PC-3 (cell line): ENCODE data around the gene WDFY4. TPM values are rescaled to one million over a fixed set of nuclear protein-coding genes. Genes with fewer than 3 reads are reported as not detected.

ENCODE experiments used
- ATAC-seq: fragments of 200-7000 bp; cut with Tn5 transposase; 2 replicates; pipeline ENCODE4 v1.9.1; 2020; ENCODE audit warnings: mild to moderate bottlenecking, moderate library complexity
- BruUV-seq: library from RNA; stranded (reverse); fragments of 400-500 nt; replicated peaks from 2 replicates; lab custom pipeline; 2021; lab: Mats Ljungman, UMichigan
- CTCF ChIA-PET: fragments of 300-600 bp; sonication (Branson Sonifier 250); formaldehyde crosslinking; loops from one replicate; lab custom pipeline; 2022; ENCODE audit warnings: antibody characterized with exemption; lab: Charles Lee
- POLR2A ChIA-PET: fragments of 300-600 bp; sonication (Branson Sonifier 250); formaldehyde crosslinking; loops from one replicate; lab custom pipeline; 2022; ENCODE audit warnings: antibody characterized with exemption; ENCODE audit not compliant: unreplicated experiment; lab: Charles Lee
- DNase-seq: peaks from one replicate; pipeline ENCODE4 v3.0.0-alpha.2; 2015
- H2AFZ ChIP-seq: fragments of 300-600 bp; sonication (generic); 2 replicates; pipeline ENCODE4 v1.6.0; 2016; ENCODE audit warnings: antibody characterized with exemption, low read length
- H3F3A ChIP-seq: fragments of 300-600 bp; sonication (generic); one replicate; pipeline ENCODE4 v1.6.0; 2017; ENCODE audit warnings: antibody characterized with exemption, low read length, control low read depth, mild to moderate bottlenecking; ENCODE audit not compliant: unreplicated experiment
- H3K27ac ChIP-seq: fragments of 300-600 bp; sonication (generic); 2 replicates; pipeline ENCODE4 v1.5.1; 2016; ENCODE audit warnings: mild to moderate bottlenecking, low read length
- H3K27me3 ChIP-seq: fragments of 300-600 bp; sonication (generic); 2 replicates; pipeline ENCODE4 v1.6.1; 2016; ENCODE audit warnings: low read length, mixed read lengths
- H3K36me3 ChIP-seq: fragments of 300-600 bp; sonication (generic); 2 replicates; pipeline ENCODE4 v1.6.1; 2016; ENCODE audit warnings: low read depth, mixed run types, low read length, mixed read lengths
- H3K4me1 ChIP-seq: fragments of 300-600 bp; sonication (generic); 2 replicates; pipeline ENCODE4 v1.5.1; 2016; ENCODE audit warnings: low read length; ENCODE audit not compliant: insufficient read depth
- H3K4me2 ChIP-seq: fragments of 300-600 bp; sonication (generic); 2 replicates; pipeline ENCODE4 v1.6.0; 2016; ENCODE audit warnings: low read length
- H3K4me3 ChIP-seq: fragments of 300-600 bp; sonication (generic); 2 replicates; pipeline ENCODE4 v1.5.1; 2016; ENCODE audit warnings: mild to moderate bottlenecking, low read length, mixed read lengths
- H3K79me2 ChIP-seq: fragments of 300-600 bp; sonication (generic); 2 replicates; pipeline ENCODE4 v1.6.1; 2017; ENCODE audit warnings: low read length, mixed read lengths
- H3K9ac ChIP-seq: fragments of 300-600 bp; sonication (generic); 2 replicates; pipeline ENCODE4 v1.6.0; 2016; ENCODE audit warnings: mild to moderate bottlenecking, low read length
- H3K9me2 ChIP-seq: fragments of 300-600 bp; sonication (generic); replicated peaks from 2 replicates; pipeline ENCODE4 v1.6.1; 2016; ENCODE audit warnings: mixed run types, low read length, mixed read lengths
- H3K9me3 ChIP-seq: fragments of 300-600 bp; sonication (generic); 2 replicates; pipeline ENCODE4 v1.6.1; 2016; ENCODE audit warnings: low read length, mixed read lengths
- H4K20me1 ChIP-seq: fragments of 300-600 bp; sonication (generic); 2 replicates; pipeline ENCODE4 v1.6.1; 2016; ENCODE audit warnings: low read length, mixed read lengths
- EZH2 ChIP-seq: fragments of 300-600 bp; sonication (generic); IDR thresholded peaks from one replicate; pipeline ENCODE4 v1.6.1; 2017; ENCODE audit warnings: antibody characterized with exemption, mild to moderate bottlenecking, low read length; ENCODE audit not compliant: unreplicated experiment
- EZH2phosphoT487 ChIP-seq: fragments of 300-600 bp; sonication (generic); IDR thresholded peaks from 2 replicates; pipeline ENCODE4 v1.6.1; 2018; ENCODE audit warnings: mild to moderate bottlenecking, antibody characterized with exemption, low read length, borderline replicate concordance
- intact Hi-C: fragments of 100-400 bp; cut with micrococcal nuclease; formaldehyde crosslinking; loops from 2 replicates; pipeline ENCODE4 v1.9.0; 2023
- total RNA-seq: library from RNA; depleted of rRNA; stranded (reverse); fragments of >200 nt; gene quantifications from 2 replicates; pipeline ENCODE4 v1.2.3, GENCODE V29; 2014
- TF ChIP-seq, protein P1 (sequence below): fragments of 300-600 bp; sonication (generic); conservative IDR thresholded peaks from 2 replicates; pipeline ENCODE4 v1.5.1; 2017; ENCODE audit warnings: antibody characterized with exemption, low read depth, mild to moderate bottlenecking, low read length

Gene WDFY4
- total RNA-seq, 1 experiment from 2014 or later, result not detected

DNA sequence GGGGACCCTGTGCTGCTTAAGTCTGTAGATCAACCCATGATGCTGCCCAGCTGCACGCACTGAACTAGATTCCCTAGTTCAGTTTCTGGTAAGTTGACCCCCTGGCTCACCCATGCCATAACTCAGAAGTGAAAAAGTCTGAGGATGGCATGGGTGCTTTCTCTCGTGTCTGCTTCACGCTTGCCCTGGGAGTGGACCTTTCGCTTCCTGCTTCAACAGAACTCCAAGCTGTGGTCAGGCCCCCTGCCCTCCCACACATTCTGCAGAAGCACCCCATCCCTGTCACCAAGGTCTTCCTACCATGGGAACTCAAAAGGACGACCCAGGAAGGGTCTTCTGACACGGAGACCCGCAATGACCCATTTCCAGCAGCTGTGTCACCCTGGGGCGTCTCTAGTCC is 215.1 kb downstream of the WDFY4 start:
- no peak overlapping the region for H3K4me3 ChIP-seq
- no peak overlapping the region for H3K9ac ChIP-seq
- ATAC-seq (no peak), DNase-seq (no peak)
- no peaks in the 10 kb centered on the region for H3K4me1 ChIP-seq
- no TSS peak for BruUV-seq
- H3K27me3 ChIP-seq, result peaks cover 36% of the 10 kb centered on the region; the same call in 1 of the 2 replicates
- H3K79me2 ChIP-seq, result no peaks in the 10 kb centered on the region
- no peak overlapping the region for H2AFZ ChIP-seq
- H3K9me2 ChIP-seq, result no peaks in the 10 kb centered on the region
- intact Hi-C loops, result no loop called here
- TF ChIP-seq EZH2, result no peak
- TF ChIP-seq, protein P1, sequence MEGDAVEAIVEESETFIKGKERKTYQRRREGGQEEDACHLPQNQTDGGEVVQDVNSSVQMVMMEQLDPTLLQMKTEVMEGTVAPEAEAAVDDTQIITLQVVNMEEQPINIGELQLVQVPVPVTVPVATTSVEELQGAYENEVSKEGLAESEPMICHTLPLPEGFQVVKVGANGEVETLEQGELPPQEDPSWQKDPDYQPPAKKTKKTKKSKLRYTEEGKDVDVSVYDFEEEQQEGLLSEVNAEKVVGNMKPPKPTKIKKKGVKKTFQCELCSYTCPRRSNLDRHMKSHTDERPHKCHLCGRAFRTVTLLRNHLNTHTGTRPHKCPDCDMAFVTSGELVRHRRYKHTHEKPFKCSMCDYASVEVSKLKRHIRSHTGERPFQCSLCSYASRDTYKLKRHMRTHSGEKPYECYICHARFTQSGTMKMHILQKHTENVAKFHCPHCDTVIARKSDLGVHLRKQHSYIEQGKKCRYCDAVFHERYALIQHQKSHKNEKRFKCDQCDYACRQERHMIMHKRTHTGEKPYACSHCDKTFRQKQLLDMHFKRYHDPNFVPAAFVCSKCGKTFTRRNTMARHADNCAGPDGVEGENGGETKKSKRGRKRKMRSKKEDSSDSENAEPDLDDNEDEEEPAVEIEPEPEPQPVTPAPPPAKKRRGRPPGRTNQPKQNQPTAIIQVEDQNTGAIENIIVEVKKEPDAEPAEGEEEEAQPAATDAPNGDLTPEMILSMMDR, result no peak
- no peak for TF ChIP-seq EZH2phosphoT487
- no peaks in the 10 kb centered on the region for H3F3A ChIP-seq
- no peaks in the 10 kb centered on the region for H3K36me3 ChIP-seq
- no peak overlapping the region for H3K27ac ChIP-seq
- no peaks in the 10 kb centered on the region for H4K20me1 ChIP-seq
- POLR2A ChIA-PET, result interaction anchor here (0.6 kb wide), 1 partner anchor 362 kb away, joined by 4 read pairs; no protein-coding TSS in a partner anchor
- H3K9me3 ChIP-seq, result no peaks in the 10 kb centered on the region
- CTCF ChIA-PET, result no interaction called here
- H3K4me2 ChIP-seq, result no peak overlapping the region

DNA sequence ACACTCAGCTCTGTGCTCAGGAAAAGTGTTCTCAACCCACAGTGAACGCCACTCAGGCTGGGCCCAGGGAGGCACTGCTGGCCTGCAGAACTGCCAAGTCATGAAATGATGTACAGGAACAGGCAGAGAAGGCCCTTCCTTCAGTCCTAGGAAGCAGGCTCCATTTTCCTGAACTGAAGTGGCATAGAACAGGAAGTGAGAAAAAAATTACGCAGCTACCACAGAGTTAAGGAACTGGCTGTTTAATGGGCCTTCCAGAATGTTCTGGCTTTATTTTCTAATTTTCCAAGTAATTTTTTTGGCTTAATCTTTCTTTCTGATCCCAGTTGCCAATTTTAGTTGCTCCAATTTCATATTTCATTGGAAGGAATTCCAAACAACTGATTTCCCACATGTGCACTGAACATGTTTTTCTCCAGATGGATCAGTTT is 215.7 kb downstream of the WDFY4 start:
- no peak for TF ChIP-seq EZH2phosphoT487
- TF ChIP-seq EZH2, result no peak
- TF ChIP-seq, protein P1, result no peak
- ATAC-seq, result no peak
- Histone ChIP-seq H3K9me2 (no peaks in the 10 kb centered on the region), H3K4me2 (no peak overlapping the region), H3K79me2 (no peaks in the 10 kb centered on the region), H3K27me3 (peaks cover 42% of the 10 kb centered on the region), H3K4me3 (no peak overlapping the region), H3F3A (no peaks in the 10 kb centered on the region), H4K20me1 (no peaks in the 10 kb centered on the region), H3K9ac (no peak overlapping the region), H3K4me1 (no peaks in the 10 kb centered on the region), H3K9me3 (no peaks in the 10 kb centered on the region), H3K36me3 (no peaks in the 10 kb centered on the region), H3K27ac (no peak overlapping the region), H2AFZ (no peak overlapping the region)
- BruUV-seq, result no TSS peak
- POLR2A ChIA-PET, result no interaction called here
- intact Hi-C loops, result no loop called here
- CTCF ChIA-PET, result no interaction called here
- DNase-seq, result no peak

DNA sequence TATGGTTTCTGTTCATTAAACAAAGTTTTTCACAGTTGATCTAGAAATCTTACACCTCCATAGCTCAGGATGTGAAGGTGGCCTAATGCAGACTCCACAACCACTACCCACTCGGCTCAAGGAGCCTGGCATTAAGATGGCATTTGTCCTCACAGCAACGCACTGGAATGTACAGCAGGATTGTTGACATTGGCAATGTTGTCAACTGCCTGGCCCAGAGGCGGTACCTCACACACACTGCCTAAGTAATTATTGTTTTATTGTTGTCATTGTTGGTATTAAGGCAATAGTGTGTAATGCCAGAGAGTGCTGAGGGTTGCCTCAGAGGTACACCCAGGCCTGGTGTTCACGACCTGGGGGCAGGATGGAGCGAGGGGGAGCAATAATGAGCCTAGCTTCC is 216.6 kb downstream of the WDFY4 start:
- H3K79me2 ChIP-seq, result no peaks in the 10 kb centered on the region
- DNase-seq (no peak), ATAC-seq (no peak)
- no peaks in the 10 kb centered on the region for H3K4me1 ChIP-seq
- H3K27me3 ChIP-seq, result peaks cover 52% of the 10 kb centered on the region
- H3K36me3 ChIP-seq, result no peaks in the 10 kb centered on the region
- no peak overlapping the region for H3K4me3 ChIP-seq
- CTCF ChIA-PET, result no interaction called here
- no peak overlapping the region for H2AFZ ChIP-seq
- no peak for TF ChIP-seq EZH2
- no peak for TF ChIP-seq EZH2phosphoT487
- TF ChIP-seq, protein P1, result no peak
- H3K9ac ChIP-seq, result no peak overlapping the region
- H3K4me2 ChIP-seq, result no peak overlapping the region
- H4K20me1 ChIP-seq, result no peaks in the 10 kb centered on the region
- no TSS peak for BruUV-seq
- no peaks in the 10 kb centered on the region for H3F3A ChIP-seq
- H3K9me3 ChIP-seq, result no peaks in the 10 kb centered on the region
- intact Hi-C loops, result no loop called here
- POLR2A ChIA-PET, result no interaction called here
- H3K27ac ChIP-seq, result no peak overlapping the region
- no peaks in the 10 kb centered on the region for H3K9me2 ChIP-seq
